ENCODE data around the gene CLK3.
"Not testable (repeated sequence)": the region's sequence is repeated elsewhere in the genome, so short reads cannot be mapped to it uniquely, and the experiment has no call there.

The CLK3 gene

GRCh38 chr15:74621936-74622335, 6.3 kb downstream of the CLK3 start:
- no peak for DNase-seq

- DNase-seq, result no peak
Observed at GRCh38 chr15:74622758-74623157, 7.1 kb downstream of the CLK3 start.

- no peak for DNase-seq
Observed at GRCh38 chr15:74624020-74624602, 8.5 kb downstream of the CLK3 start.

- DNase-seq, result no peak
Observed at GRCh38 chr15:74625693-74626092, 10.1 kb downstream of the CLK3 start.

GRCh38 chr15:74626336-74626735, 10.7 kb downstream of the CLK3 start:
- DNase-seq, result no peak

- no peak for DNase-seq
Observed at GRCh38 chr15:74626752-74627692, 11.4 kb downstream of the CLK3 start.

- DNase-seq, result no peak
Observed at GRCh38 chr15:74627766-74628165, 12.1 kb downstream of the CLK3 start.

GRCh38 chr15:74628199-74628598, 12.6 kb downstream of the CLK3 start:
- no peak for DNase-seq

- no peak for DNase-seq
Observed at GRCh38 chr15:74628949-74629348, 13.3 kb downstream of the CLK3 start.

GRCh38 chr15:74629696-74630095, 14.1 kb downstream of the CLK3 start:
- DNase-seq, result not testable (repeated sequence)

GRCh38 chr15:74630284-74631086, 14.8 kb downstream of the CLK3 start:
- DNase-seq, result no peak

GRCh38 chr15:74631087-74631385, 15.4 kb downstream of the CLK3 start:
- DNase-seq, result no peak

- no peak for DNase-seq
Observed at GRCh38 chr15:74631408-74631807, 15.8 kb downstream of the CLK3 start.

GRCh38 chr15:74631935-74632560, 16.4 kb downstream of the CLK3 start:
- no peak for DNase-seq

- no peak for DNase-seq
Observed at GRCh38 chr15:74632601-74633000, 17.0 kb downstream of the CLK3 start.

GRCh38 chr15:74633781-74634180, 18.1 kb downstream of the CLK3 start:
- DNase-seq, result no peak

- no peak for DNase-seq
Observed at GRCh38 chr15:74635228-74635627, 19.6 kb downstream of the CLK3 start.

GRCh38 chr15:74636984-74637383, 21.3 kb downstream of the CLK3 start:
- DNase-seq, result no peak

GRCh38 chr15:74641151-74641550, 25.5 kb downstream of the CLK3 start:
- no peak for DNase-seq

- peak; percentile 70 for DNase-seq
Observed at GRCh38 chr15:74642348-74642733, 26.7 kb downstream of the CLK3 start.

- no peak for DNase-seq
Observed at GRCh38 chr15:74642734-74643664, 27.4 kb downstream of the CLK3 start.

GRCh38 chr15:74643665-74644204, 28.1 kb downstream of the CLK3 start:
- DNase-seq, result no peak
